Activated T-helper 9 cell treated with anti-CD3 and anti-CD28 coated beads, Interleukin-2, amount 50 U/mL, for 16 hours (primary cell): ENCODE results near the gene CXCL13.
A peak's percentile ranks its signal among the peaks of the same experiment; 100 is the strongest.
"Not testable (repeated sequence)": the region's sequence is repeated elsewhere in the genome, so short reads cannot be mapped to it uniquely, and the experiment has no call there.

Source experiments
- DNase-seq: peaks from one replicate; pipeline ENCODE4 v3.0.0-alpha.2; 2020; ENCODE audit warnings: low read depth

Gene CXCL13, protein sequence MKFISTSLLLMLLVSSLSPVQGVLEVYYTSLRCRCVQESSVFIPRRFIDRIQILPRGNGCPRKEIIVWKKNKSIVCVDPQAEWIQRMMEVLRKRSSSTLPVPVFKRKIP

DNA sequence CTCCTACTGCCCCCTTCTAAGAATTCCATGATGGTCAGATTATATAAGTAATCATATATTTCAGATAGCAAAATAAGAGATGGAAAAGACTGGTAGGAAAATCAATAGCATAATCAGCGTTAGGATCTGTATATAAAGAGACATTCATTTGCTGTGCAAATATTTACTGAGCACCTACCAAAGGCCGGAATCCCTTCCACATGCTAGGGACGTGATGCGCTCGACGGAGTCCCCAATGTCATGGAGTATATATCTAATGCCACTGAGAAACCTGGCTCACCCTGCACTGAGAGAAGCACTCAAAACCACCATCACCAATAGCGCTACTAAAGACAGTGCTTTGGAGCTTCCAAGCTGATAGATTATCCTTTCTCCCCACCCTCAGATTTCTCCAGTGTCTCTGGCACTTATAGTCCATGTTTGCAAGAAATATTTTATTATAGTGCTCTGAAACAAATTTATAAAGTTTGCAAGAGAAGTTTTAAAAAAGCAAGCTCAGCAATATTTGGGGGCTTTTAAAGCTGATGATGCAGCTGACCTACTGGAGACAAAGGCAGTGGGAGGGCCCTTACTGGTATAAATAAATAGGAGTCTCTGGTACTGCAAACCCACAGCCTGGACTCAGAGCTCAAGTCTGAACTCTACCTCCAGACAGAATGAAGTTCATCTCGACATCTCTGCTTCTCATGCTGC, at the start of gene CXCL13:
TSS of gene CXCL13 (plus strand) at position 611 of the 693 bp plus-strand sequence. CDS start at position 657, 46 bp downstream.
- no peak for DNase-seq

DNA sequence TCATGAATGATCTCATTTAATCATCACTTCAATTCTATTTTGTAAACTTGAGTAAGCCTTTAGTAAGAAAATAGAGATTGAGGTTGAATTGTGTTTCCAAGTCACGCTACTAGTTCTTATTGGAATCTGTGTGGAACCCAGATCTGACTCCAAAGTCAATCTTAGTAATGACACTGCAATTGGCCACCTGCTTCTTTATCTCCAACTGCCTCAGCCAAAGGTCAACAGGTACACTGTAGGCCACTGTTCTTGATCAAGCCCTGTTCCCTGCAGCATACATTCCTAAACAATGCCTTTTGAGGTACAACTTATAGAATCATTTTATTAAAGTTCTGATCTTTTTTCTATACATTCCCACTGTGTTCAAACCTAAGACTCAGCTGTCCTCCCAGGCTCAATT, 45.5 kb upstream of the CXCL13 start:
- no peak for DNase-seq

DNA sequence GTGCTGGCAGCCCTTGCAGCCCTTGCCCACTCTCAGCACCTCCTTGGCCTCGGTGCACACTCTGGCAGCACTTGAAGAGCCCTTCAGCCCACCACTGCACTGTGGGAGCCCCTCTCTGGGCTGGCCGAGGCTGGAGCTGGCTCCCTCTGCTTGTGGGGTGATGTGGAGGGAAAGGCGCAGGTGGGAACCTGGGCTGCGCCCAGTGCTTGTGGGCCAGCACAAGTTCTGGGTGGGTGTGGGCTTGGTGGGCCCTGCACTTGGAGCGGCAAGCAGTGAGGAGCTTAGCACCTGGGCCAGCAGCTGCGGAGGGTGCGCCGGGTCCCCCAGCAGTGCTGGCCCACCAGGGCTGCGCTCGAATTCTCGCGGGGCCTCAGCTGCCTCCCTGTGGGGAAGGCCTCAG, 43.9 kb upstream of the CXCL13 start:
- DNase-seq: not testable (repeated sequence)

DNA sequence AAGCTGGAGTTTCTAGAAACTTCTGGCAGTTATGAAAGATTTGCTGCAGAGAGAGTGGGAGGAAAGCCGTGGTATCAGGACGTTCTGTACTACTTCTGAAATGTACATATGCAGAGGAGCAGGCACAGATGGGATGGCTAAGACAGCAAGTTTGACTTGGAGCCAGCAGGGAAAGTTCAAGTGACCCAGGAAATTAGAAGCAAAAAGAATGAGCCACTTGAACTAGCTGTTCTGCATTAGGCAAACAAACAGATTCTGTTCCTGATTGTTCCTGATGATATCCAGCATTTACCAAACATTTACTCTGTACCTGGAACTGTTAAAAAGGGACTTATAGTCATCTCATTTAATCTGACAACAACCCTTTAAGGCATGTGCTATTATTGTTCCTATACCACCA, 41.4 kb upstream of the CXCL13 start:
- DNase-seq: no peak

DNA sequence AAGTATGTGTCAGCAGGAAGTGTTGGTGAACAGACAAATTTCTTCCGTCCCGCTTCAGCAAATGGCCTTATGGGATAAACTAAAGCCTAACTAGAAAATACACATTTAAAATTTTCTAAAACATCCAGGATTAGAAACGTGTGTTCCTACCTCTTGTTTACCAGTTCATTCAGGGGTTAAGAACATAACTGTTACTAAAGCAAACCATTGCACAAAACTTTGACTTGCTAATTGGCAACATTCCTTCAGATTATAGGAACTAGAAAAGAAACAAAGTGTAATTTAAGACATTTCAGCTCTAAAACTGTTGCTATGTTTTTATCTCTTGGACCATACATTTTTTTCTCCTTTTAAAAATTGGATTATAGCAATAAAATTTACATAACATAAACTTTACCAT, 39.5 kb upstream of the CXCL13 start:
- DNase-seq: no peak

DNA sequence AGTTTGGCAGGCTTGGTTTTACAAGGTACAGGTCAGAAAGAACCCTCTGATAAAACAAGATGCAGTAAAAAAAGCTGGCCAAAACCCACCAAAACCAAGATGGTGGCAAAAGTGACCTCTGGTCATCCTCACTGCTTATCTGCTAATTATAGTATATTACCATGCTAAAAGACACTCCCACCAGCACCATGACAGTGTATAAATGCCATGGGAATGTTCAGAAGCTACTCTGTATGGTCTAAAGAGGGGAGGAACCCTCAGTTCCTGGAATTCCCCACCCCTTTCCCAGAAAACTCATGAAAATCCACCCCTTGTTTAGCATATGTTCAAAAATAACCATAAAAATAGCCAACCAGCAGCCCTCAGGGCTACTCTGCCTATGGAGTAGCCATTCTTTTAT, 38.1 kb upstream of the CXCL13 start:
- no peak for DNase-seq

DNA sequence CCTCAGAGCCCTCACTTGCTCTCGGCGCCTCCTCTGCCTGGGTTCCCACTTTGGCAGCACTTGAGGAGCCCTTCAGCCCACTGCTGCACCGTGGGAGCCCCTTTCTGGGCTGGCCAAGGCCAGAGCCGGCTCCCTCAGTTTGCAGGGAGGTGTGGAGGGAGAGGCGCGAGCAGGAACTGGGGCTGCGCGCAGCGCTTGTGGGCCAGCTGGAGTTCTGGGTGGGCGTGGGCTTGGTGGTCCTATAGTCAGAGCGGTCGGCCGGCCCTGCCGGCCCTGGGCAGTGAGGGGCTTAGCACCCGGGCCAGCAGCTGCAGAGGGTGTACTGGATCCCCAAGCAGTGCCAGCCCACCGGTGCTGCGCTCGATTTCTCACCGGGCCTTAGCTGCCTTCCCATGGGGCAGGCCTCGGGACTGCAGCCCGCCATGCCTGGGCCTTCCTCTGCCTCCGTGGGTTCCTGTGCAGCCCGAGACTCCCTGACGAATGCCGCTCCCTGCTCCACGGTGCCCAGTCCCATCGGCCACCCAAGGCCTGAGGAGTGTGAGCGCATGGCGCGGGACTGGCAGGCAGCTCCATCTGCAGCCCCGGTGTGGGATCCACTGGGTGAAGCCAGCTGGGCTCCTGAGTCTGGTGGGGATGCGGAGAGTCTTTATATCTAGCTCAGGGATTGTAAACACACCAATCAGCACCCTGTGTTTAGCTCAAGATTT, 35.0 kb upstream of the CXCL13 start:
- DNase-seq: not testable (repeated sequence)

DNA sequence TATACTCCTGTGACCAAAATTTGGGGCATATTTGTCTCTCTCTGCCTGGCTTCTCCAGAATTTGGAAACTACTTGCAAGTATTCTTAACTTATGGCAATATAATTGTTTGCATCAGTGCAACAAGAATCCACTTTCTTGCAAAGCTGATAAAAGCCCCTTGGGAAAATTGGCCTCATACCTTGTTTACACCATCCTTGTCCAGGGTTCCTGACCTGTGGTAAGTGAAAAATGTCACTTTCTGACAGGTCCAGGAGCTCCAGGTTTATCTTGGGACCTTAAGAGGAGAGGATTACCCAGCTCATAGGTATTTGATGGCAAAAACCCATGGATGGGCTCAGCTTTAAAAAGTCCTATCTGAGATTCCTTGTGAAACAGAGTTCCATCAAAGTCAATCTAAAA, 29.3 kb upstream of the CXCL13 start:
- DNase-seq: no peak

DNA sequence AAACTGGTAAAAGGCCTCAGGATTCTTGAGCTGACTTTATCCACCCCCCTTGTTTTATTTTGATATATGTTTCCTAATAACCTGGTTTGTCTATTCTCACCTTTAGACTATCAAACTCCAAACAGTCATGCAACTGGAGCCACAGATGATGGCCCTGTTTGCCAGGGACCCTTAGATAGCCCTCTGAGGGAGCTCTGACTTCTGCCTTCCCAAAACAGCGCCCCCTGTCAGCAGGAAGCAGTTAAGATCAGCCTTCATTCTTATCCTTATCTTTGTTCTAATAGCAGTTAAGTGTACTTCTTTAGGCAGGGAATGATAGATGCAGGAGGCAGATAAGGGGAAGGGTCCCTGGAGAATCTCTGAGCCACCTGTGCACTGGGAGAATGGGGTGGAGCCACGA, 27.5 kb upstream of the CXCL13 start:
- DNase-seq: no peak

DNA sequence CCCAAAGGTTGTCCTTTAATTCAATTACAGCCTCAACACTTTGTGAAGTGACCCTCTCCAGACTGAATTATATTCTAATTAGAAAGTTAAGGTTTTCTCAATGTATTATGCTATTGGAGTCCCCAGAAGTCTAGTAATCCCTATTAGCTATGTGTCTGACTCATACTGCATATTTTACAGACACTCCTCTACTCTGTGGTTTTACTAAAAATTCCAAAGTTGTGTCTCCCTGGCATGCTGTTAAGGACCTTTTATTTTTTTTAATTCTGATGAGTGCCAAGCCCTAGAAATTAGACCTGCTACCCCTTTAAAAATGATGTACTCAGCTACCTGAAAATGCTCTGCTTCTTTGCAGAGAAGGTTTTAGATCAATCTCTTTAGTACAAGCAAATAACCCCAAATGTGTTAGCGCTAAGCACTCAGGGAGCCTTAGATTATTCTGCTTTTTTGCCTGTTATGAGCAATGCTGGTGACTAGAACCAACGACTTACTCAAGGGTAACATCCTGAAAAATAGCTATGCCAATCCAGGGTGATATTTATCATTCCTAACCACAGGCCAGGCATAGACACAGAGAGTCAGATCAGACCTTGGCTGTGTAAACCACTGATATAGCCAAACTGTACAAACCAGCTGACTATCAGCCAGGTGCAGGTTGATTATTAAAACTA, 26.1 kb upstream of the CXCL13 start:
- DNase-seq: no peak

DNA sequence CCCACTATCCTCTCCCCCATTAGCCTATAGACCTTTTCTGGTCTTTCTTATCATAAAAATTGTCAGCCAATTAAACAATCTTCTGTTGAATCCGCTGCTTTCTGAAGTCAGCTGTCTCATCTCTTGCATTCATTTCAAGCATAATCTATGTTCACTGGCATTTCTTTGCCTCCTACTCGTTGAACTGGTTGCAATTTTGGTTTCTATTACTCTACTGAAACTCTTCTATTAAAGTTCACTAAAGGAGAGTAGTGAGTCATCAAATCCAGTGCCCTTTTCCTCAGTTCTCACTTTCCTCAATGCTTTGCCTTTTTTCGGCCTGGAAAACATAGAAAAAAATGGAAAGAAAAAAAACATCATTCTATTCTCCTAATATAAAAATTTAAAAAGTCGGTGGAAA, 23.9 kb upstream of the CXCL13 start:
- DNase-seq: no peak

DNA sequence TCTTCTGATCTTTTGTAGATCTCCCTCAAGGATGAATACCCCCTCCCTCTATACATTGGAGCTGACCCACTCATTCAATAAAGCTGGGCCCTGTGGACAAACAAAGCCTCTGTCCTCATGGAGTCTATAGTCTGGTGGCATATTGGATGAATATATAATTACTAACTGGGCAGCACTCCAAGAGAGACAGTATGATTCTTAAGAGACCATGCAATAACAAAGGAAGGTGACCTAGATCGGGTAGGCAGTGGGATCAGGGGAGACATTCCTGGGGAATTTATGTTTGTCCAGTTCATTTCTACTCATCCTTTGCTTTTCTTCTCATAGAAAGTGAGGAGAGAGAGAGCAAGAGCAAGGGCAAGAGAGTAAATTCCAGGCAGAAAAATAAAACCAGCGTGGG, 23.5 kb upstream of the CXCL13 start:
- no peak for DNase-seq

DNA sequence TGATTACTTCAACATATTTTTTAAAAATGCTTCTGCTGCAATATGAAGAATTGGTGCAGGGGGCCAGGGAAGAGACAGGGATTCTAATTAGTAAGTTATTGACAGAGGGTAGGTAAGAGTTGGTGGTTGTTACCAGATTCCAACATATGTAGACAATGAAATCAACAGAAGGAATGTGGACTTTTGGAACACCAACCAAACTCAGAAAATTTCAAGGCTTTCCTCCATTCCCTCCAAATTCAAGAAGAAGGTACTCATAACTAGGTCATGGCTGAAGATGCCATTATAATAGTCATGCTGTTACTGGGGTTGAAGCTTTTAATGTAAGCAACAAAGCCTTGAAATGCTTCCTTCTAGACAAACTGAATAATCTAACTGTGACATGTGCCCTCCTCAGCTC, 22.9 kb upstream of the CXCL13 start:
- no peak for DNase-seq

DNA sequence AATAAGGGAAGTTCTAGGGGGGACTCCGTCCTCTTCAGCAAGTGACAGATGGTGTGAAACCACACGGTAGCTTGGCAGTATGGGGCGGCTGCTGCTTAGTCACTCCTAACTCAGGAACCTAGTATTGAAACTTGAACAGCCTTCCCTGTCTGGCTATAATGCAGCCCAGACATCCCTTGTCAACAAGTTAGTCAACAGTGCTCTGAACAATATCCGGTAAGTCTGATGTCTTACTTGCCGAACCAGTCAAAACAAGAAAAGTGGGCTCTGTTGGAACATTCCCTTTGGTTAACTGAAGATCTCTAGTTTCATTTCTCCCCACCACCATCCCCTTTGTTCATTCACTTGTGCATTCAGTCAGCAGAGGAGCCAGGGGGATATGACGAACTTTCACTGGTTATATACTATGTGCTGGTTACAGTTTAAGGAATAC, 18.7 kb upstream of the CXCL13 start:
- peak; percentile 35 for DNase-seq

DNA sequence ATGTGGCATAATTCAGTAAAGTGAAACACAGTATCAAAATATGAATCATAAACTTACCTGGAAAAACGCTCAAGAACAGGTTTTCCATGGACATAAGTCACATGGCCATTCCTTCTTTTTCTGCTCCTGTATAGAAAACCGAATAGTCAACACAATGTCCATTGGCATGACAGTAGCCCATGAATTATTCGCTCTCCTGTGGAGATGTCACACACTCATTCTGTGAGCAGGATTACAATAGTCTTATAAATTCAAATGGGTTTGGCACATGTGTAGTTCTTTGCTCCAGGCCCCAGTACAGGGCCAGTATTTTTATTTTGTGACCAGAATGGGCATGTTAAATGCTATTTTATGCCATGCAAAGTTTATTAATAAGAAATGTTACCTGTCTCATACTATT, 15.1 kb upstream of the CXCL13 start:
- DNase-seq: no peak

DNA sequence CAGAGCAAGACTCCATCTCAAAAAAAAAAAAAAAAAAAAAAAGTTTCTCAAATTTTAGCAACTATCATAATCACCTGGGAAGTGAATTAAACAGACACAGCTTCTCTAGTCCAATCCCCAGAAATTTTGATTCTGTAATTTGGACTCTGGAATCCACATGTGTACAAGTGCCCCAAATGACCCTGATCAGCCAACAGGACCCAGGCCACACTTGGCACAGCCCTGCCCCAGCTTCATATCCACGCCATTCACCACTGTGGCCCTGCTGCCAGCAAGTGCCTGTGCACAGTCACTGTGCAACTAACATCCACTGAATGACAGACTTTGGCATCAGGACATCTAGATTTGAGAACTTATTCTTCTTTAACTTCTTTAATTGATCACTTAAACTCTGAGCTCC, 14.1 kb upstream of the CXCL13 start:
- DNase-seq: no peak

DNA sequence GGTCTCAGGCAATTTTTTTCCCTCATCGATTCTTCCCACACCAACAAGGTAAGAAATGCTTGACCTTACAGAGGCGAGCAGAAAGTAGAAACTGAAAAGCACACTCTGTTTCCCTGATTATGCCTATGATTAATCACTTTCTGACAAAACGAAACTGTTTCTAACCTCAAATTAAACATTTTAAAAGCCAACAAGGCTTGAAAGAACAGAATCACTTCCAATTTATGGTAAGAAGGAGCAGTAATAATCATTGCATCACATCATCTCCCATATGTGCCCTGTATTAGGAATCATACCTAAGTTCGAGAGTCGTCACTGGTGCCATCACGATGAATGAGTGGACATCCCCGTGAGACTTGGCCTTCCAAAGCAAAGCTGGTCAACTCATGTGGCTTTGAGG, 12.5 kb upstream of the CXCL13 start:
- no peak for DNase-seq

DNA sequence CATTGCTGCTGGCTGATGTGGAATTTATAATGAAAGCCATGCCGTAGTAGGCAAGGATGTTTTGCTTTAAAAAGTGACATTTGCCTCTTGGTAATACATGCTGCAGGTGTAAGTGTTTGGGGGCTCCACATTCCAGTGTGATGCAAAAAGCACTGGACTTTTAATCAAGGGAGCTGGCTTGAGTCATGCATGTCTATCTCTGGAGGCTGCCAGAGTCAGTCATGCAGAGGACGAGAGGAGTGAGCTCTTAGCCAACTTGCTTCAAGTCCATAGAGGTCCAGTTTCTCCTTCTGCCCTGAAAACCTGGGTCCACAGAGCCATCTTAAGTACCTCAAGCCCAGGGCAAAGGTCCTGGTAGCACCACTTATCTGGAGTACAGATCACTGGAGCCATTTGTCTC, 11.6 kb upstream of the CXCL13 start:
- DNase-seq: no peak

DNA sequence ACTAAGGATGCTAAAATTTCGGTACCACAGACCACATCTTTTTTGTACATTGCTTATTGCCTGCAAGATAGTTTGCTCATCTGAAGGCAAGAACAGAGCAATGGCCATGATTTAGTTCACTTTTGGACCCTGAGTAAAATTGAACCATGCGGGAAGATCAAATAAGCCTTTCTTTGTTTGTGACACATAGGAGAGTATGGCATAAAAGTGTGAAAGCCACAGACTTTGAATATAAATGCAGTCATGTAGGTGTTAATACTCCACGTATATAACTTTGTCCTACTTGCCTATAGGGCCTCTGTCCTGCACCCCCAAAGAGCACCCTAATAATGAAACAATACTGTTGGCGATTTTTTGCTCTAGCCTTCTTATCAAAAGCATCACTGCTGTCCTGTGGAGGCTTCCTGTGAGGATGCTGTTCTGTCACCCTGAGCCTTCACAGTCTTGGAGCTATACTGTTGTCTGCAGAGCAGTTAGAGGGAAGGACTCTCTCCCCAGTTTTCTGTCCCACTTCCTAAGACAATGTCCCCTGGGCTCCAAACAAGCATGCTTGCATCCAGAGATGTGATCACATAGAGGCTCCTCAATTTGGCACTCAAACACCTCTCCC, 10.2 kb upstream of the CXCL13 start:
- no peak for DNase-seq

DNA sequence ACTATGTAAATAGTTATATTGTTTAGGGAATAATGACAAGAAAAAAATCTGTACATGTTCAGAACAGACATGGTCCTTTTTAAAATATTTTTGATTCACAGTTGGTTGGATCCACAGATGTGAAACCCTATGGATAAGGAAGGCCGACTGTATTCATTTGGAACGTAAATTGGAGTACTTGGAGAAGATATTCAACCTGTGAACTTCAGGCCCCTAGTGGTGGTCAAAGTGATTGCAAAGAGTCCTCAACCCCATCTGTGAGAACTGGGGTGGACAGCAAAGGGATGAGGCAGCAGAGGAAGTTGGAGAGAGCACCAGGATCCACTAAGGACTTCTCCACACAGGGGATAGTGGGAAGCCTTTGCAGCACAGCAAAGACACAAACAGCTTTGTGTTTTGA, 6.2 kb upstream of the CXCL13 start:
- DNase-seq: no peak

DNA sequence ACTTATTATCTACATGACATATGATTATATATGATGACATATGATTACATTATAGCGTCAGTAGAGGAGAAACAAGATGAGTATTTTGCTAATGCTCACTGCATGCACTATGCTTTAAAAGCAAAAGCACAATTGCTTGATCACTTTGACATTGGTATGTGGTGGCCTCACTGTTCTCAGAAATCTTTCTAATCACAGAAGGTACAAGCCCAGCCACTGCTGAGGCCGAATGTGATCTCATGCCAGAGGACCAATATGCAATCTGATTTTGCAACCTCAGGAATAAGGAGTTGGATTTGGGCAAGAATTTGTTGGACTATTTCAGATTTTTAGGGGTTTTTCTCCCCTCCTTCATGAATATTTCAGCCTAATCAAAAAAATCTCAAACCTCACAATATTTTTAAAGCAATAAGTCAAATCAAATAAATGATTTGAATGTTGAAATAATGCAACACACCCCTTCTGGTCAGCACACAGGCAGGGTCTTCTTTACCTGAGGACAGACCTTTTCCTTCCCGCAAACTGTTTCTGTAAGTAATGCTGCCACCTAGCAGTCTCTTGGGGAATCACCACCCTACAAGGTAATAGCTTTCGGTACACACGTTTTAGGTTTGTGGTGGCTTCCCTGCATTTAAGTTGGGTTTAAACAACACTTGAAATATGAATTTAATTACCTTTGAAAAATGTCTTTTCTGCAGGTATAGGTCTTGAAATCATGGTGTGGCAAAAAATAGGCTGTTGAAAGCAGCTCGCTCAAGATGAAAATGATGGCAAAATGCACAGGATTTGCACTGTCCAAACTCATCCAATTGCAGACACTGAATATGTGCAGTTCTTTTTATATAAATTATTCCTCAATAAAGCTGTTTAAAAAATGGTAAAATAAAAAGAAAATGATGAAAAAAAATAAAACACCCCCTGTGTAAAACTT, 4.8 kb upstream of the CXCL13 start:
- no peak for DNase-seq
